Progenitor cell of endocrine pancreas (in vitro differentiated cells): ENCODE data around the gene HINT2. TPM values are rescaled to one million over a fixed set of nuclear protein-coding genes. Genes with fewer than 3 reads are reported as not detected.
A peak's percentile ranks its signal among the peaks of the same experiment; 100 is the strongest.

ENCODE experiments used
- DNase-seq: peaks from one replicate; pipeline ENCODE4 v3.0.0; 2021; ENCODE audit warnings: low spot score; ENCODE audit not compliant: unreplicated experiment
- H3K27ac Mint-ChIP-seq: 2 replicates; pipeline ENCODE4 v1.8.0; 2021; ENCODE audit warnings: mild to moderate bottlenecking, moderate library complexity, mixed read lengths
- H3K27me3 Mint-ChIP-seq: 2 replicates; pipeline ENCODE4 v1.8.0; 2021; ENCODE audit warnings: mixed read lengths
- H3K36me3 Mint-ChIP-seq: 2 replicates; pipeline ENCODE4 v1.8.0; 2022; ENCODE audit warnings: mixed read lengths; ENCODE audit not compliant: insufficient read depth
- H3K4me1 Mint-ChIP-seq: 2 replicates; pipeline ENCODE4 v1.8.0; 2021; ENCODE audit warnings: low read depth, mixed read lengths
- H3K4me3 Mint-ChIP-seq: 2 replicates; pipeline ENCODE4 v1.8.0; 2021; ENCODE audit warnings: low read depth, mild to moderate bottlenecking, moderate library complexity, mixed read lengths
- H3K9me3 Mint-ChIP-seq: 2 replicates; pipeline ENCODE4 v1.8.0; 2021; ENCODE audit warnings: low read depth, mixed read lengths
- CTCF ChIP-seq: fragments of 200-600 bp; sonication (generic); IDR thresholded peaks from one replicate; pipeline ENCODE4 v1.5.0; 2021; ENCODE audit warnings: antibody characterized with exemption, mild to moderate bottlenecking; ENCODE audit not compliant: unreplicated experiment
- total RNA-seq: library from RNA; stranded (reverse); gene quantifications from 2 replicates; pipeline ENCODE4 v1.2.1, GENCODE V29; 2021

HINT2 gene
- total RNA-seq, 1 donor from 2014 or later = 37.7 TPM

- Mint-ChIP-seq H3K36me3 (peaks cover 7% of the 10 kb centered on the region), H3K4me3 (no peak overlapping the region), H3K27ac (no peak overlapping the region), H3K27me3 (no peaks in the 10 kb centered on the region), H3K9me3 (no peaks in the 10 kb centered on the region), H3K4me1 (peaks cover 13% of the 10 kb centered on the region)
- no peak for TF ChIP-seq CTCF
- DNase-seq = no peak
These were observed 25.1 kb upstream of the HINT2 start for GRCh38 chr9:35839926-35840325.

GRCh38 chr9:35836595-35836994 lies 21.8 kb upstream of the HINT2 start:
- Mint-ChIP-seq H3K4me1 (peaks cover 22% of the 10 kb centered on the region), H3K27ac (no peak overlapping the region), H3K9me3 (no peaks in the 10 kb centered on the region), H3K27me3 (no peaks in the 10 kb centered on the region), H3K36me3 (peaks cover 6% of the 10 kb centered on the region), H3K4me3 (no peak overlapping the region)
- no peak for TF ChIP-seq CTCF
- DNase-seq = no peak

- Mint-ChIP-seq H3K27ac (no peak overlapping the region), H3K27me3 (no peaks in the 10 kb centered on the region), H3K9me3 (no peaks in the 10 kb centered on the region), H3K36me3 (peaks cover 6% of the 10 kb centered on the region), H3K4me1 (peaks cover 24% of the 10 kb centered on the region), H3K4me3 (no peak overlapping the region)
- TF ChIP-seq CTCF = no peak
- no peak for DNase-seq
These were observed 20.9 kb upstream of the HINT2 start for GRCh38 chr9:35835766-35836165.

- no peak for DNase-seq
- Mint-ChIP-seq H3K27ac (no peak overlapping the region), H3K27me3 (no peaks in the 10 kb centered on the region)
These were observed 20.4 kb upstream of the HINT2 start for GRCh38 chr9:35835216-35835632.

GRCh38 chr9:35834260-35835215 lies 19.7 kb upstream of the HINT2 start:
- Mint-ChIP-seq H3K9me3 (no peaks in the 10 kb centered on the region), H3K27ac (peak overlapping the region; percentile 43), H3K4me3 (no peak overlapping the region), H3K27me3 (no peaks in the 10 kb centered on the region), H3K36me3 (peaks cover 3% of the 10 kb centered on the region), H3K4me1 (peaks cover 31% of the 10 kb centered on the region)
- DNase-seq = no peak
- TF ChIP-seq CTCF = no peak

More at GRCh38 chr9:35835216-35835632, 20.4 kb upstream of the HINT2 start:
- Mint-ChIP-seq H3K36me3 (peaks cover 6% of the 10 kb centered on the region), H3K9me3 (no peaks in the 10 kb centered on the region), H3K4me1 (peaks cover 24% of the 10 kb centered on the region), H3K4me3 (no peak overlapping the region)
- peak; percentile 49 for TF ChIP-seq CTCF
